Neural progenitor cell (in vitro differentiated cells): ENCODE results near the gene RFX1.

Experiments
- CTCF ChIP-seq: fragments of 200-600 bp; sonication (generic); IDR thresholded peaks from 2 replicates; pipeline ENCODE4 v1.5.1; 2017; ENCODE audit warnings: antibody characterized with exemption, mild to moderate bottlenecking
- EZH2 ChIP-seq: fragments of 200-600 bp; sonication (generic); IDR thresholded peaks from 2 replicates; pipeline ENCODE4 v1.6.1; 2017; ENCODE audit warnings: antibody characterized with exemption, mild to moderate bottlenecking, moderate library complexity

- TF ChIP-seq CTCF (no peak), EZH2 (no peak)
These were observed 48.6 kb upstream of the RFX1 start for GRCh38 chr19:14054721-14055120.
